MCF 10A (cell line): ENCODE results near the gene CDH24. TPM values are rescaled to one million over a fixed set of nuclear protein-coding genes. Genes with fewer than 3 reads are reported as not detected.

Source experiments
- BruUV-seq: library from RNA; stranded (reverse); fragments of 400-500 nt; replicated peaks from 2 replicates; lab custom pipeline; 2021; lab: Mats Ljungman, UMichigan
- CTCF ChIA-PET: fragments of 300-600 bp; sonication (Branson Sonifier 250); formaldehyde crosslinking; extraction: SDS; loops from one replicate; lab custom pipeline; 2021; ENCODE audit warnings: antibody characterized with exemption, inconsistent platforms; lab: Yijun Ruan, JAX
- POLR2A ChIA-PET: fragments of 300-600, 350-650 bp; sonication (Branson Sonifier 250); formaldehyde crosslinking; extraction: SDS; loops from one replicate; lab custom pipeline; 2020; ENCODE audit warnings: antibody characterized with exemption, inconsistent platforms; lab: Yijun Ruan, JAX
- DNase-seq: peaks from one replicate; pipeline ENCODE4 v3.0.0-alpha.2; 2018; ENCODE audit not compliant: unreplicated experiment
- H3K27ac Mint-ChIP-seq: one replicate; pipeline ENCODE4 v1.8.0; 2022; ENCODE audit warnings: mild to moderate bottlenecking, low read depth, mixed read lengths; ENCODE audit not compliant: unreplicated experiment
- H3K27me3 Mint-ChIP-seq: one replicate; pipeline ENCODE4 v1.8.0; 2022; ENCODE audit warnings: mixed read lengths; ENCODE audit not compliant: insufficient read depth, unreplicated experiment
- H3K36me3 Mint-ChIP-seq: one replicate; pipeline ENCODE4 v1.8.0; 2022; ENCODE audit warnings: mild to moderate bottlenecking, moderate library complexity, mixed read lengths; ENCODE audit not compliant: insufficient read depth, unreplicated experiment
- H3K4me1 Mint-ChIP-seq: one replicate; pipeline ENCODE4 v1.8.0; 2022; ENCODE audit warnings: mixed read lengths; ENCODE audit not compliant: insufficient read depth, unreplicated experiment
- H3K4me3 Mint-ChIP-seq: one replicate; pipeline ENCODE4 v1.8.0; 2022; ENCODE audit warnings: mild to moderate bottlenecking, moderate library complexity, mixed read lengths; ENCODE audit not compliant: unreplicated experiment
- H3K9me3 Mint-ChIP-seq: one replicate; pipeline ENCODE4 v1.8.0; 2022; ENCODE audit warnings: mixed read lengths; ENCODE audit not compliant: unreplicated experiment
- CTCF ChIP-seq: fragments of 200-600 bp; IDR thresholded peaks from one replicate; pipeline ENCODE4 v1.8.0; 2022; ENCODE audit warnings: antibody characterized with exemption, mild to moderate bottlenecking; ENCODE audit not compliant: unreplicated experiment
- intact Hi-C: fragments of 100-400 bp; cut with micrococcal nuclease; formaldehyde crosslinking; loops from 2 replicates; pipeline ENCODE4 v1.14.1; 2022
- total RNA-seq: library from RNA; stranded (reverse); gene quantifications from 2 replicates; pipeline ENCODE4 v1.2.3, GENCODE V29; 2022

The CDH24 gene
- total RNA-seq, 1 experiment from 2014 or later, result 4.9 TPM

GRCh38 chr14:23091294-23092225 lies 34.2 kb upstream of the CDH24 start:
- Mint-ChIP-seq H3K27me3 (no peaks in the 10 kb centered on the region), H3K4me3 (no peak overlapping the region), H3K27ac (no peak overlapping the region), H3K4me1 (peaks cover 16% of the 10 kb centered on the region), H3K9me3 (no peaks in the 10 kb centered on the region), H3K36me3 (peaks cover 59% of the 10 kb centered on the region)
- DNase-seq, result no peak
- ChIA-PET POLR2A (interaction anchor here (0.6 to 1.2 kb wide), 7 partner anchors 10 to 58 kb away, joined by 3 to 5 read pairs (median 3); no protein-coding TSS in a partner anchor), CTCF (interaction anchor here (0.6 to 8.9 kb wide), 13 partner anchors 14 to 209 kb away, joined by 3 to 105 read pairs (median 3); partner anchors contain the start of gene CDH24)
- BruUV-seq, result no TSS peak
- intact Hi-C loops, result no loop called here
- TF ChIP-seq CTCF, result no peak

GRCh38 chr14:23090254-23090636 lies 32.9 kb upstream of the CDH24 start:
- ChIA-PET CTCF (interaction anchor here (0.6 to 8.9 kb wide), 5 partner anchors 12 to 126 kb away, joined by 5 to 105 read pairs (median 8); no protein-coding TSS in a partner anchor), POLR2A (interaction anchor here (0.8 to 1.3 kb wide), 3 partner anchors 9 to 20 kb away, joined by 3 to 4 read pairs (median 4); no protein-coding TSS in a partner anchor)
- H3K27ac Mint-ChIP-seq, result no peak overlapping the region
- H3K4me3 Mint-ChIP-seq, result no peak overlapping the region
- no peak for DNase-seq
- no peaks in the 10 kb centered on the region for H3K9me3 Mint-ChIP-seq
- intact Hi-C loops, result no loop called here
- no TSS peak for BruUV-seq
- no peak for TF ChIP-seq CTCF
- peaks cover 13% of the 10 kb centered on the region for H3K4me1 Mint-ChIP-seq
- H3K36me3 Mint-ChIP-seq, result peaks cover 71% of the 10 kb centered on the region
- H3K27me3 Mint-ChIP-seq, result no peaks in the 10 kb centered on the region

GRCh38 chr14:23089498-23090253 lies 32.4 kb upstream of the CDH24 start:
- TF ChIP-seq CTCF, result no peak
- no peak overlapping the region for H3K4me3 Mint-ChIP-seq
- BruUV-seq, result no TSS peak
- H3K27me3 Mint-ChIP-seq, result no peaks in the 10 kb centered on the region
- no peaks in the 10 kb centered on the region for H3K9me3 Mint-ChIP-seq
- intact Hi-C loops, result no loop called here
- CTCF ChIA-PET, result interaction anchor here (0.5 to 8.9 kb wide), 6 partner anchors 12 to 171 kb away, joined by 3 to 105 read pairs (median 6); partner anchors contain the start of gene RBM23
- POLR2A ChIA-PET, result interaction anchor here (1.2 to 1.3 kb wide), 2 partner anchors 9 to 20 kb away, joined by 3 to 4 read pairs; no protein-coding TSS in a partner anchor
- peaks cover 13% of the 10 kb centered on the region for H3K4me1 Mint-ChIP-seq
- H3K36me3 Mint-ChIP-seq, result peaks cover 77% of the 10 kb centered on the region
- no peak overlapping the region for H3K27ac Mint-ChIP-seq
- DNase-seq, result no peak
